ENCODE data around the gene MAN1A1. TPM values are rescaled to one million over a fixed set of nuclear protein-coding genes. Genes with fewer than 3 reads are reported as not detected.

MAN1A1 gene
- total RNA-seq, 4 donors from 2014 or later: 17.8 to 34.7 (median 29.9) TPM

- H3K9me3 ChIP-seq: no peaks in the 10 kb centered on the region
- H3K4me1 ChIP-seq: peaks cover 4% of the 10 kb centered on the region
- 89% methylated on average over 10 of the region's 10 CpGs for WGBS
- TF ChIP-seq CTCF (IDR thresholded peaks at IDR 0.05) (no peak), POLR2AphosphoS5 (IDR thresholded peaks at IDR 0.05) (no peak), EP300 (IDR thresholded peaks at IDR 0.05) (no peak), POLR2A (IDR thresholded peaks at IDR 0.05) (no peak)
- no peak overlapping the region for H3K27ac ChIP-seq
- no peak for DNase-seq (ENCODE audit: low spot score in 2 of 2)
- no peak overlapping the region for H3K4me3 ChIP-seq
- peaks cover 6% of the 10 kb centered on the region for H3K36me3 ChIP-seq
- H3K27me3 ChIP-seq: no peaks in the 10 kb centered on the region
Measured at GRCh38 chr6:119326291-119327005, 23.1 kb downstream of the MAN1A1 start.

- no peak for TF ChIP-seq EP300 (IDR thresholded peaks at IDR 0.05)
- no peak for TF ChIP-seq POLR2AphosphoS5 (IDR thresholded peaks at IDR 0.05)
- TF ChIP-seq POLR2A (IDR thresholded peaks at IDR 0.05): no peak
- no peak for TF ChIP-seq CTCF (IDR thresholded peaks at IDR 0.05)
- H3K4me1 ChIP-seq: peaks cover 4% of the 10 kb centered on the region
- 87% methylated on average over 11 of the region's 11 CpGs for WGBS
Measured at GRCh38 chr6:119325559-119326265, 23.8 kb downstream of the MAN1A1 start.

GRCh38 chr6:119324718-119325117, 24.8 kb downstream of the MAN1A1 start:
- H3K4me1 ChIP-seq: peaks cover 4% of the 10 kb centered on the region
- 97% methylated on average over 2 of the region's 2 CpGs for WGBS
- DNase-seq (ENCODE audit: low spot score in 2 of 2): no peak

More at GRCh38 chr6:119325559-119326265, 23.8 kb downstream of the MAN1A1 start:
- H3K27me3 ChIP-seq: no peaks in the 10 kb centered on the region
- H3K4me3 ChIP-seq: no peak overlapping the region
- peaks cover 6% of the 10 kb centered on the region for H3K36me3 ChIP-seq
- no peaks in the 10 kb centered on the region for H3K9me3 ChIP-seq
- no peak for DNase-seq (ENCODE audit: low spot score in 2 of 2)
- no peak overlapping the region for H3K27ac ChIP-seq

GRCh38 chr6:119323931-119324330, 25.6 kb downstream of the MAN1A1 start:
- H3K4me1 ChIP-seq: peaks cover 4% of the 10 kb centered on the region
- peaks cover 6% of the 10 kb centered on the region for H3K36me3 ChIP-seq
- no peak for DNase-seq (ENCODE audit: low spot score in 2 of 2)
- no peak overlapping the region for H3K27ac ChIP-seq
- H3K4me3 ChIP-seq: no peak overlapping the region
- no peaks in the 10 kb centered on the region for H3K9me3 ChIP-seq
- TF ChIP-seq POLR2A (IDR thresholded peaks at IDR 0.05): no peak
- TF ChIP-seq EP300 (IDR thresholded peaks at IDR 0.05): no peak
- WGBS: 82% methylated on average over 1 of the region's 1 CpG
- no peaks in the 10 kb centered on the region for H3K27me3 ChIP-seq

More at GRCh38 chr6:119324718-119325117, 24.8 kb downstream of the MAN1A1 start:
- Histone ChIP-seq H3K4me3 (no peak overlapping the region), H3K27ac (no peak overlapping the region), H3K27me3 (no peaks in the 10 kb centered on the region), H3K9me3 (no peaks in the 10 kb centered on the region), H3K36me3 (peaks cover 6% of the 10 kb centered on the region)
- TF ChIP-seq CTCF (IDR thresholded peaks at IDR 0.05) (no peak), EP300 (IDR thresholded peaks at IDR 0.05) (no peak), POLR2A (IDR thresholded peaks at IDR 0.05) (no peak), POLR2AphosphoS5 (IDR thresholded peaks at IDR 0.05) (no peak)

GRCh38 chr6:119323478-119323877, 26.1 kb downstream of the MAN1A1 start:
- Histone ChIP-seq H3K4me1 (peaks cover 4% of the 10 kb centered on the region), H3K36me3 (peaks cover 6% of the 10 kb centered on the region), H3K27me3 (no peaks in the 10 kb centered on the region), H3K27ac (no peak overlapping the region), H3K4me3 (no peak overlapping the region), H3K9me3 (no peaks in the 10 kb centered on the region)
- DNase-seq (ENCODE audit: low spot score in 2 of 2): no peak
- 99% methylated on average over 2 of the region's 2 CpGs for WGBS
- TF ChIP-seq EP300 (IDR thresholded peaks at IDR 0.05): no peak
- no peak for TF ChIP-seq POLR2AphosphoS5 (IDR thresholded peaks at IDR 0.05)
- no peak for TF ChIP-seq POLR2A (IDR thresholded peaks at IDR 0.05)
- no peak for TF ChIP-seq CTCF (IDR thresholded peaks at IDR 0.05)

All from suprapubic skin (tissue), 4 donors.